ENCODE data around the gene ORAI1.

GRCh38 chr12:121626853-121627640, 717 bp downstream of the ORAI1 start:
- TF ChIP-seq POLR2A (IDR thresholded peaks at IDR 0.05) (no peak), CTCF (IDR thresholded peaks at IDR 0.05) (peak in 2 of 12 donors; percentile 1 to 29)

Measured in heart left ventricle (tissue), 13 donors.